ENCODE data around the gene PPIP5K2.

The PPIP5K2 gene

DNA sequence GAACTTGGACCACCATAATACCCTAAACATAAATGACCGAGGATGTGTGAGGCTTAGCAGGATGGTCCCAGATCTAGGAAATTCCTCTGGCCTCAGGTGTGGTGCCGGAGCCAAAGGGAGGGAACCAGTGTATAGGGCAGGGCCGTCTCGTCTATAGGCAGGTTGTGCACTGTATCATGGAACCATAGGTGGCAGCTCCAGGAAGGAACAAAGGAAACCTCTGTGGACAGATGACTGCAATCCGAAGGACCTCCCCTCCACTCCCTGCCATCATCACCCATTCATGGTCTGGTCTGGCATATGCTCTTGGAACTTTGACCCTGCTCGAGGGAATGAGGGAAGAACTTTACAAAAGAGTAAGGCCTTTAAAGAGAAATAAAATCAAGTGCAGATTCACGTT lies 135.6 kb downstream of the PPIP5K2 start:
- FAIRE-seq (no peak), DNase-seq (ENCODE audit: insufficient read length) (no peak)
- no peak for TF ChIP-seq POLR2A (IDR thresholded peaks at IDR 0.05; ENCODE audit: low read depth, low read length)
- no peak for TF ChIP-seq POLR2AphosphoS5 (IDR thresholded peaks at IDR 0.05; ENCODE audit: low read depth, low read length)
- TF ChIP-seq TAF1 (IDR thresholded peaks at IDR 0.05; ENCODE audit: borderline replicate concordance, low read depth, low read length), result no peak

DNA sequence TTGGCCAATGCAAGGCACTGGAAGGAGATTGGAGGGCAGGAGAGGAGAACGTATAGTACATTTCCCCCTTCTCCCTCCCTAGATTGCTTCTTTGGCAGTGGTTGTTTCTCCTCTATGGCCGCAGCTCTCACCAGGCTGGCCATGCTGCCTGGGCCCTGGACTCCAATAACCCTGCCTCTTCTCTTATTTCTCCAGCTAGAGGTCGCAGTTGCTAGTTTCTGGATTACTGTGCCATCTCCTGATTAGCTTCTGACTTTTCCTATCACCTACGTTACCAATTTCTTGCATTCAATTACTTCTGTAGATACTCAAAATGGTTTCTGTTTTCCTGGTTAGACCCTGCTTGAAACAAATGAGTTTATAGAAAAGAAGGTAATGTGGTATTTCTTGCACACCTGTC lies 136.1 kb downstream of the PPIP5K2 start:
- TF ChIP-seq TAF1 (IDR thresholded peaks at IDR 0.05; ENCODE audit: borderline replicate concordance, low read depth, low read length), result no peak
- TF ChIP-seq POLR2A (IDR thresholded peaks at IDR 0.05; ENCODE audit: low read depth, low read length), result no peak
- no peak for TF ChIP-seq POLR2AphosphoS5 (IDR thresholded peaks at IDR 0.05; ENCODE audit: low read depth, low read length)
- DNase-seq (ENCODE audit: insufficient read length) (no peak), FAIRE-seq (peak; percentile 5)

DNA sequence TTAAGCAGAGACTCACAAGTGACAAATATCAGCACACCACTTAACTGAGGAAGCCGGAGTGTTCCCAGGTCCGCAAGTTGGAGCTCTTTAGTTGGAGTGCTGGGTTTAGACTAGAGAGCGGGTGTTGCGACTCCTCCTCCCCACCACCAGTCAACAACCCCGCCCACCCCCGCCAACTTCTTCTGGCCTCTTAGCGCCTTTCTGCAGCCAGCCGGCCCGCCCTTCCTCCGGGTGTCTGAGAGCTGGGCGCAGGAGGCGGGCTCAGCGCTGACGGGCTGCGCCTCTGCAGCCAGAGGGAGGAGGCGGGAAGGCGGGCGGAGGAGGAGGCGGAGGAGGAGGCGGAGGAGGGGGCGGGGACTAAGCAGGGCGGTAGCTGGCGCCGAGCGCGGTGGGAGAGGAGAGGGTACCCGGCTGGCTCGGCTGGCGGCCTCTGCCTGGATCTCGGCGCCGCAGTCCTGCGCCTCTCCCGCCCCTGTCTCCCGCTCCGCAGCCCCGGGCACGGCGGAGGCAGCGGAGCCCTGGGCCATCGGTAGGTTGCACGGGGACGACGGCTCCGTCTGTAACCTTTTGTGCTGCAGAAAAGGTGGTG lies 138.4 kb downstream of the PPIP5K2 start, which contains the start of gene MACIR:
Gene MACIR (plus strand): TSS at position 396 of the 589 bp plus-strand sequence. CDS start 17,157 bp downstream, outside the sequence.
- FAIRE-seq (peak; percentile 99), DNase-seq (ENCODE audit: insufficient read length) (peak; percentile 62)
- TF ChIP-seq POLR2AphosphoS5 (IDR thresholded peaks at IDR 0.05; ENCODE audit: low read depth, low read length) (peak; percentile 39; the same call in 1 of the 2 replicates), TAF1 (IDR thresholded peaks at IDR 0.05; ENCODE audit: borderline replicate concordance, low read depth, low read length) (no peak), POLR2A (IDR thresholded peaks at IDR 0.05; ENCODE audit: low read depth, low read length) (peak; percentile 67)

DNA sequence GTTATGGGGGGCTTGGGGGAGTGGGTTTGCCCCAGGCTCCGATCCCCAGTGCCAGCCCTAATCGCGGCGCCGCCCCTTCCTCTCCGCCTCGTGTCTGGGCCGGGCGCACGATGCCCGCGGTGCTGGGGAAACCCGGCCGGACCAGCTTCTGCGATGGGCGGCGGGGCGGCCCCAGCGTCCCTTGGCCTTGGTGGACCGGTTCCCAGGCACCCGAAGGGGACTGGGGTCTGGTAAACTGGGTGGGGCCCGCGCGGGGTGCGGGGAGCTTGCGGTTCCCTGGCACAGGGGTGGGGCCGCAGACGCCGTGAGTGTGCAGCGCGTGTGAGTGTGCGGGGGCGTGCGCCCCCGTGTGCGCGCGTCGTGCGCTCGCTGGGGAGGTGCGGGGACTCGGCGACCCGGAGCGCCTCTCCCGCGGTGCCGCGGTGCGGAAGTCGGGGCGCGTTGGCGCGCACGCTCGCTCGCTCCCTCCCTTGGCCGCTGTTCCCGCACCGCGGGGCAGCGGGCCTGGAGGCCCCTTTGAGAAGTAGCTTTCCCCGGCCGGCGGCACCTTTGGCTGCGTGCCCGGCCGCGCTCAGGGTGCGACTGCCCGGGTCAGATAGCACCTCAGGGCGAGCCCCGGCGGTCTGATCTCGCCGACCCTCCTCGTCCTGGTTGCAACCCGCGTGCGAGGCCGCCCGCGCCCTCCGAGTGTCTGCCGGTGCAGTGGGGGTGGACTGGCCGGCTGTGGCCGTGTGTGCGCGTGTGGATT lies 139.0 kb downstream of the PPIP5K2 start:
- no peak for TF ChIP-seq TAF1 (IDR thresholded peaks at IDR 0.05; ENCODE audit: borderline replicate concordance, low read depth, low read length)
- TF ChIP-seq POLR2A (IDR thresholded peaks at IDR 0.05; ENCODE audit: low read depth, low read length), result 0 out of 2 replicates have a peak, but pooled peaks have one; percentile 2
- DNase-seq (ENCODE audit: insufficient read length) (peak; percentile 32), FAIRE-seq (peak; percentile 97)

DNA sequence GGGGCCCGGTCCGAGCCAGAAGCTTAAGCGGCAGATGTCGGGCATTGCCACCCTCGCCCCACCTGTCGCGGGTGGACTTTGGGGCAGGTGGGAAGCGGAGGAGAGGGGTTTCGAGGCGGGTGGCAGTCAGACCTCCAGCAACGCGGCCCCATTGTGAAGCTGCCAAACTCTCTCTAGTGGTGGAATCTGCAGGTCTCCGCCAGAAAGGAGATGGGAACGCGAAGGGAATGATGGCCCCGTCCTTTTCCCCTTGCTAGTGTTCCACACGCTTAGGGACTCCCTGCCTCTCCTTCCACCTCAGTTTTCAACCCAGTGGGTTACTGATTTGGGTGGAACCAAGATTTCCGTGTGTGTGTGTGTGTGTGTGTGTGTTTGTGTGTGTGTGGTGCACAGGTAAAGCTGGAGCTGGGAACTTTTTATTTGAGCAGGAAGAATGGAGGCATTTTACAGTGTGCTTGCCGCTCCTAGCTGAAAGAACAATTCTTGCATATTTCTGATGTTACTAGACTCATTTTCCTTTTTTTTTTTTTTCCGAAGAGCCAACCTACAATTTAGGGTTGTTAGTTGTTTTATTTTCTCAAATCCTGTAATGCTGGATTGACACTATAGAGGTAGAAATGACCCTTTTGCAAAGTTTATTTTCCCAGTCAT lies 139.7 kb downstream of the PPIP5K2 start:
- TF ChIP-seq POLR2AphosphoS5 (IDR thresholded peaks at IDR 0.05; ENCODE audit: low read depth, low read length) (no peak), POLR2A (IDR thresholded peaks at IDR 0.05; ENCODE audit: low read depth, low read length) (no peak), TAF1 (IDR thresholded peaks at IDR 0.05; ENCODE audit: borderline replicate concordance, low read depth, low read length) (no peak)
- FAIRE-seq (no peak), DNase-seq (ENCODE audit: insufficient read length) (no peak)

DNA sequence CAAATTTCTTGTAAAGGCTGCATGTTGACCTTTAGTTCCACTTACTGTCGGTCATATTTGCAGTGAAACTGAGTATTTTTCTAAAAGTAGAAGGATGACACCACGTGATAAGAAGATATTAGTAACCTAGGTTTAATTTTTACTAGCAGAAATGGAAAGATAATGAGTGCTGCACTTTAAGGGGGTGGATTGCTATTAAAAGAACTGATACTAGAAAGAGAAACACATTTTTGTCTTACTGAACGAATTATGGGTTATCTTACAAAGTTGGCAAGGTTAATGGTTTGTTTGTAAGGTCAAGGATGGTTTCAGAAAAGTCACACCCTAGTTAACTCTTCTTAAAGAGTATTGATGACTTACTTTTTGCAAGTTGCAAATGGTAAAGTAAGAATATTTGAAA lies 140.8 kb downstream of the PPIP5K2 start:
- no peak for DNase-seq (ENCODE audit: insufficient read length)
- no peak for TF ChIP-seq POLR2A (IDR thresholded peaks at IDR 0.05; ENCODE audit: low read depth, low read length)
- peak; percentile 79 for FAIRE-seq
